GM21515 (cell line): ENCODE measurements around the gene SPDL1.
"Not testable (repeated sequence)": the region's sequence is repeated elsewhere in the genome, so short reads cannot be mapped to it uniquely, and the experiment has no call there.

Experiments used
- ATAC-seq: cut with Tn5 transposase; IDR thresholded peaks from one replicate; pipeline ENCODE4 v1.9.1; 2021; ENCODE audit not compliant: unreplicated experiment

SPDL1 gene

GRCh38 chr5:169571355-169571754 is 12.2 kb upstream of the SPDL1 start:
- no peak for ATAC-seq

GRCh38 chr5:169574134-169574646 is 9.4 kb upstream of the SPDL1 start:
- ATAC-seq: no peak

- ATAC-seq: no peak
Observed at GRCh38 chr5:169576181-169576598, 7.4 kb upstream of the SPDL1 start.

GRCh38 chr5:169577951-169578350 is 5.6 kb upstream of the SPDL1 start:
- ATAC-seq: no peak

- no peak for ATAC-seq
Observed at GRCh38 chr5:169580964-169581363, 2.6 kb upstream of the SPDL1 start.

GRCh38 chr5:169581580-169582227 is 1.9 kb upstream of the SPDL1 start:
- peak; percentile 46 for ATAC-seq

- ATAC-seq: peak; percentile 35
Observed at GRCh38 chr5:169583101-169583423, 511 bp upstream of the SPDL1 start.

- ATAC-seq: no peak
Observed at GRCh38 chr5:169584998-169585451, 1.5 kb downstream of the SPDL1 start.

- ATAC-seq: no peak
Observed at GRCh38 chr5:169590602-169591001, 7.0 kb downstream of the SPDL1 start.

- no peak for ATAC-seq
Observed at GRCh38 chr5:169591636-169592035, 8.1 kb downstream of the SPDL1 start.

- no peak for ATAC-seq
Observed at GRCh38 chr5:169592937-169593650, 9.5 kb downstream of the SPDL1 start.

- ATAC-seq: no peak
Observed at GRCh38 chr5:169595172-169595820, 11.7 kb downstream of the SPDL1 start.

- no peak for ATAC-seq
Observed at GRCh38 chr5:169599451-169599850, 15.9 kb downstream of the SPDL1 start.

- ATAC-seq: no peak
Observed at GRCh38 chr5:169602535-169602934, 19.0 kb downstream of the SPDL1 start.

- ATAC-seq: no peak
Observed at GRCh38 chr5:169606279-169606678, 22.7 kb downstream of the SPDL1 start.

- ATAC-seq: no peak
Observed at GRCh38 chr5:169607882-169608281, 24.3 kb downstream of the SPDL1 start.

- no peak for ATAC-seq
Observed at GRCh38 chr5:169609716-169610115, 26.1 kb downstream of the SPDL1 start.

GRCh38 chr5:169610606-169611005 is 27.0 kb downstream of the SPDL1 start:
- ATAC-seq: no peak

GRCh38 chr5:169615561-169615960 is 32.0 kb downstream of the SPDL1 start:
- no peak for ATAC-seq

GRCh38 chr5:169624307-169624706 is 40.7 kb downstream of the SPDL1 start:
- not testable (repeated sequence) for ATAC-seq

- no peak for ATAC-seq
Observed at GRCh38 chr5:169626779-169627178, 43.2 kb downstream of the SPDL1 start.

GRCh38 chr5:169627551-169627950 is 44.0 kb downstream of the SPDL1 start:
- ATAC-seq: no peak
